GM11168 (cell line): ENCODE measurements around the gene FBLN2.

ENCODE experiments used
- in situ Hi-C: fragments of 300-500 bp; cut with MboI; formaldehyde crosslinking; loops from one replicate; pipeline ENCODE4 v1.12.0; 2022; ENCODE audit warnings: low sequenced_read_pairs; ENCODE audit not compliant: unreplicated experiment

The FBLN2 gene

DNA sequence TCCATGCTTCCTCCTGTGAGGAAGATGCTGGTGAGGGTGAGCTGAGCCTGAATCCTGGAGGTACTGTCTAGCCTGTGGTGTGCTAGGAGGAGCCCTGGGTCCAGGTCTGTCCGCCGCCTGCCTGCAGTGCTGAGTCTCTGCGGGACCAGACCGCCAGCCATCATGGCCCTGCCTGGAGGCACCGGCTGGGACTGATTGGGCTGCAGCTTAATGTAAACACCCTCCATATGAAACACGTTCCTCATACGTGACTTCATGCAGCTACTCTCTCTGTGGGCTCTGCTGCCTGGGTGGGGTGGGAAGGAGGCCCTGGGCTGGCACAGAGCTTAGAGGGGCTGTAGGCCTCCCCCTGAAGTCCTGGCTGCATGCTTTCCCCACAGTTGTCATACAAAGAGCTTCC, 67.4 kb downstream of the FBLN2 start:
- in situ Hi-C loops: no loop called here

DNA sequence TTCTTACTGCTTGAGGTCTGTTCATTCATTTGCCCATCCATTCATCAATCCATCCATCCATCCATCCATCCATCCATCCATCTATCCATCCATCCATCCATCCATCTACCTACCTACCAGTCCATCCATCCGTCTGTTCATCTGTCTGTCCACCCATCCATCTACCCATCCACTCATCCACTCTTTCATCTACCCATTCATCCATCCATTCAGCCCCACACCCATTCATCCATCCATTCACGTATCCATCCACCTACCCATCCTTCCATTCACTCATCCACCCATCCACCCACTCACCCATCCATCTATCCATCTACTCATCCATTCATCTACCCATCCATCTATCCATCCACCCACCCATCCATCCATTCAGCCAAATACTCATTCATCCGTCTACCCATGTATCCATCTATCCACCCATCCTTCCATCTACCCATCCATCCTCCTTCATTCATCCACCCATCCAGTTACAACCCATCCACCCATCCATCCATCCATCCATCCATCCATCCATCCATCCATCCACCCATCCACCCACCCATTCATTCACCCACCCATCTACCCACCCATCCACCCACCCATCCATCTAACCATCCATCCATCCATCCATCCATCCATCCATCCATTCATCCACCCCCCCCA, 68.3 kb downstream of the FBLN2 start:
- in situ Hi-C loops: no loop called here

DNA sequence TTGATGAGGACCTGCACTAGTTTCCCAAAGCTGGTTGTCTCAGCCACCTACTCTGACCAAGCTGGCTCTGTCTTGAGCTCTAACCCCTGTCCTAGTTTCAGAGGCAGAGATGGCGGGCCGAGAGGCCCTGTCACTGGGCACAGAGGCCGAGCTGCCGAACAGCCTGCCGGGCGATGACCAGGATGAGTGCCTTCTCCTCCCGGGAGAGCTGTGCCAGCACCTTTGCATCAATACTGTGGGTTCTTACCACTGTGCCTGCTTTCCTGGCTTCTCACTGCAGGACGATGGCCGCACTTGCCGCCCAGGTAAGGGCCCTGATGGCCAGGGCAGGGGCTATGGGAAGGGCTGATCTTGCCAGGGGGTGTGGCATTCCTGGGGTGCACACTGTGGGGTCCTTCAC, 69.1 kb downstream of the FBLN2 start:
- in situ Hi-C loops: no loop called here

DNA sequence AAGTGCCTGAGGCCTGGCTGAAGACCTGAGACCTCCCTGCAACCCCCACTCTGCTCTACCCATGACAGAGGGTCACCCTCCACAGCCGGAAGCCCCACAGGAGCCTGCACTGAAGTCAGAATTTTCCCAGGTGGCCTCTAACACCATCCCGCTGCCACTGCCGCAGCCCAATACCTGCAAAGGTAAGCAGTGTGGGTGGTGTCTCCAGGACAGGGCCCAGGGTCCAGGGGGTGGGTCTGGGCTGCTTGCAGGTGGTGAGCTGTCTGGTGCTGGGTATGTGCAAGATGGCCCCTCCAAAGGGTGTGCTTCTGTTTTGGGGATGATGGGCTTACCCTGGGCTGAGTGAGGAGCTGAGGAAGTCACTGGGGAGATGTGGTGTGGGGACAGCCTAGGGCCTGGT, 69.9 kb downstream of the FBLN2 start:
- in situ Hi-C loops: no loop called here

DNA sequence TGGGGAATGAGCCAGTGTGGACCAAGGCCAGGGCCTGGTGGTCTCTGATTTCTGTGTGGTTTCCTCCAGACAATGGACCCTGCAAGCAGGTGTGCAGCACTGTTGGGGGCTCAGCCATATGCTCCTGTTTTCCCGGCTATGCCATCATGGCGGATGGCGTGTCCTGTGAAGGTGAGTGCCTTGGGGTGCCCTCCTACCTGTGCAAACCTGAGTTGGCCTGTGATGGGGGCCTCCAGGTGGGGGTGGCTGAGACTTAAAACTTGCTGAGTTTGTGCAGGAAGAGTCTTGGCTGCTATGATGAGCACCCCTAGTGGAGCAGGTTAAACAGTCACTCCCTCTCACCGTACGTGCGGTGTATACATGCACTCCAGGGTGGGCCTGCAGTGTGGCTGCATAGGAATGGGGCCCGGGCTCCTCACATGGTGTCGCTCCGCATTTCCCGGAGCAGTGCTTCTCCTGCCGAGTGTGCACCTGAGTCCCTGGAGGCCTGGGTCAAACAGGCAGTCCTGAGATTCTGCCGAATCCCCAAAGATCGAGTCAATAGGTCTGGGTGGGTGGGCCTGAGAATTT, 70.8 kb downstream of the FBLN2 start:
- in situ Hi-C loops: no loop called here

DNA sequence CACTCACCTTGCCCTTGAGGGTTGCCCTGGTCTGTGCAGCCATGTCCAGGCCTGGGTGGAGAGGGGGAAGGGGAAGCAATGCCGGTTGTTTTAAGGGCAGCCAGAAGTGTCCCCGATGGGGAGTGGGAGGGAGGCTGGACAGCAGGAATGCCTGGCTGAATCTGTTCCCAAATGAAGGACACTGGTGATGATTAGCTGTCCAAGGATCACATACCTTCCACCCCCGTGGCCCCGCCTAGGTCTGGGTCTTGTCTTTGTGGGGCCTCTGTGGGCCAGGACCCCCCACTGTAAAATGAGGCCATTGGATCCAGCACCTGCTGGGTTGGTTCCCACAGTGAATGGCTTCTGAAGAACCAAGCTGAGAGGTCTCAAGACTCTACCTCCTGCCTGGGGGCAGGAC, 71.4 kb downstream of the FBLN2 start:
- in situ Hi-C loops: no loop called here

DNA sequence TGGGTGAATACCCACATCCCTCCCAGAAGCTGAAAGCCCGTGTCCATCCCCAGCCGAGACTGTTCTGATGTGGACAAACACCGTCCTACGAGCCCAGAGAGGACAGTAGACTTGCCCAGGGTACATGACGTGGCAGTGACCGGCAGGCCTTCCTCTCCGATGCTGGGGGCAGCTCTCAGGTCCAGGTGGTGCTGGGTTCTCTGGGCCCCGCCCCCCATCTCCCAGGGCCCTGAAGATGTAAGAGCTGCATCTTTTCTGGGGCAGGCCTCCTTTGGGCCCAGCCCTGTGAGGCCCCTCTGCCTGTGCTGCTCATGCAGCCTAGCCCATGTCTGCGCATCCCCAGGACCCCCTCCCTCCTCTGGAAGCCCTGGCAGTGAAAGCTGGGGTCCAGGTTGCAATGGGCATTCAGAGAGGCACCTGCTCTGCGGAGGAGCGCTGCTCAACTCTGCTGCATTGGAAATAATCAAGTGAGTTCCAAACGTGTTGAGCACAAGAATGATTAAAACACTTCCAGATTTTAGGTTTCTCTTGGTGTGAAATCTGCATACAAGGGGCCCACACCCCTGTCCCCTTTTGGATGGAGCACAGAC, 71.9 kb downstream of the FBLN2 start:
- in situ Hi-C loops: no loop called here

DNA sequence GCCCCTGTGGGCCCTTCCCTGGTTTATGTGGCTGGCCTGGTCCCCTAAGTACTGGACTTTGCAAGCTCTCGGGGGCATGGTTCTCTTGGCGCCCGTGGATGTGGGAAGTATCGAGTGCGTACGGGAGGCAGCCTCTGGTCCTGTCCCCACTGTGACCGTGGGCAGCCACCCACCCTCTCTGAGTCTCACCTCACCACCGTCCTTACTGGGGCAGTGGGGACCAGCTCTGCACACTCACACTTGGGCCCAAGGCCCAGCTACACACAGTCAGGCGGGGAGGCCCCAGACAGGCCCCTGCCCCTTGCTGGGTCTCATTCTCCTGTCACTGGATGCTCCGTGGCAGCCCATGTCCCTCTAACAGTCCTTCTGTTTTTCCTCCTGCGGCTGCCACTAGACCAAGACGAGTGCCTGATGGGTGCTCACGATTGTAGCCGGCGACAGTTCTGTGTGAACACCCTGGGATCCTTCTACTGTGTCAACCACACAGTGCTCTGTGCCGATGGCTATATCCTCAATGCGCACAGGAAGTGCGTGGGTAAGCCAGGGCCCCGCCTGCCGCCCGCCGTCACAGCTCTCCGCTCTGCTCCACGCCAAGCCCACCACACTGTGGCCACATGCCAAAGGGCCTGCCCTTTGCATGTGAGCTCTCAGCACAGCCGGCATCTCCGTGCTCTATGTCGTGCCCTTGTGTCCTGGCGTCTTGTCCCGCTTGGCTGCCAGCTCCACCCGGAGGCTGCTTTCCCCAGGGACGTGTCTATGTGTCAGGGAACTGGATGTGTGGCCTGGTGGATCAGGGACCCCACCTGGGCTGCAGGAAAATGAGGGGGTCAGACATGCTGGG, 72.7 kb downstream of the FBLN2 start:
- in situ Hi-C loops: no loop called here

DNA sequence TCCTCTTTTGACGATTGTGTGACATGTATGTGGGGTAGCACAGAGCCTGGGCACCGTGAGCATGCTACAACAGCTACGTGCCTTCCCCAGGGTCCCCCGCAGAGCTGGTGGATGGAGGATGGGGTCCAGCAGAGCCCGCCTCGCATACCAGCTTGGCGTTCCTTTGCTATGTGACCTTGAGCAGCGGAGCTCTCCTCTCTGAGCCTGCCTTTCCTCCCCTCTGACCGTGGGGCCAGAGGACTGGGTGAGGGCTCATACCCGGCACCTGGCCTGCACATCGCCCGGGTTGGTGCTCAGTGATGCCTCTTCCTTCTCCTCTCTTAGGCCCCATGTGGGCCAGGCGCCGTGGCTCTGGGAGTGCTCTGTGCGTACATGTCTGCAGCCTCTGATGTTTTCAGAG, 73.4 kb downstream of the FBLN2 start:
- in situ Hi-C loops: no loop called here

DNA sequence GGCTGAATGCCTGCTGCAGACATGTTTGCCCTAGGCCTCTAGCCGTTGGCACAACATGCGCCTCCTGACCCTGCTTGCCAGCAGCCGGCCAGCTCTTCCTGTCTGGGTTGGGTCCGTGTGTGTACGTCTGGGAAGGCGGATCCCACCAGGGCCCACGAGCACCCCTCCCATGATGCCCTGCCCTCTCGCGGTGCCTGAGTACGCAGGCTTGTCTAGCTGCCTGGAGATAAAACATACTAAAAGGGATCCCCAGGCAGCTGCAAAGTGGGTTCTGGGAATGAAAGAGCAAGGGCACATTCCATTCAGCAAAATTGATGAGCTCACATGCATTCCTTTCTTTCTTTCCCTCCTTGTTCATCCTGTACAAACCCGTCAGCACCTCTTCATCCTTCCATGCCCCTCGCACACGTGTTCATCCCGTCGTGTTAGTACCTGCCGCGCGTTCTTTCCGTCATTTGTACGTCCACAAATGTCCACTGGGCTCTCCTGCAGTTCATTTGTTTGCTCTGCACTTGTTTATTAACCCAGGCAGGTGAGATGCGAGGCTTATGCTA, 74.3 kb downstream of the FBLN2 start:
- in situ Hi-C loops: no loop called here

DNA sequence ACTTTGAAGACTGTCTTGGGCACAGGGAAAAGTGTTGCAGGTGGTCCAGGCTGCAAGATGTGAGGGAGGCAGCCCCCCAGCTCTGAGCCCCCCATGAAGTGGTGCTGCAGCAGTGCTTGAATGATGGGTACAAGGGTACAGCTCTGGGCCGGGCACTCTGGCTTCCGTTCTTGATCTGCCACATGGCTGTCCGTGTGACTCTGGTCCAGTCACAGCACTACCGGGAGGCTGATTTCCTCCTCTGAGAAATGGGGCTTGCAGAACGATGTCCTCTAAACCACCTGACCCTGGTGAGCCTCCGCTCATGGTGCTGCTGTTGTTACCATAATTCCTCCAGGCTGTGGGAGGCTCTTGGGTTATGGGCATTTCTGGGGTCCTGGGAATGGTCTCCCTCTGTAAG, 75.1 kb downstream of the FBLN2 start:
- in situ Hi-C loops: no loop called here

DNA sequence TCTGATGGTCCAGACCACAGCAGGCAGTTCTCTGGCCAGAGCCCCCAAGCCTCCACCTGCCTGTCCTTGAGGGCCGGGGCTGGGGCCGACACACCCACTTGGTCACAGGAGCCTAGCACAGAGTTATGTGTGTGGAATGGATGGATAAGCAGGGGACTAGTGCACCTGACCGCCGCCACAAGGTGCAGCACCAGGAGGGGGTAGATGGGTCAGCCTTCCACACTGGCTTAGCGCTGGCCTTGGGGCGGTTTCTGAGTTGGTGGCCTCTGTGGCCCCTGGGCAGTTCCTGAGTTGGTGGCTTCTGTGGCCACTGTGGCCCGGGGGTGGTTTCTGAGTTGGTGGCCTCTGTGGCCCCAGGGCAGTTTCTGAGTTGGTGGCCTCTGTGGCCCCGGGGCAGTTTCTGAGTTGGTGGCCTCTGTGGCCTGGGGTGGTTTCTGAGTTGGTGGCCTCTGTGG, 75.8 kb downstream of the FBLN2 start:
- in situ Hi-C loops: no loop called here

DNA sequence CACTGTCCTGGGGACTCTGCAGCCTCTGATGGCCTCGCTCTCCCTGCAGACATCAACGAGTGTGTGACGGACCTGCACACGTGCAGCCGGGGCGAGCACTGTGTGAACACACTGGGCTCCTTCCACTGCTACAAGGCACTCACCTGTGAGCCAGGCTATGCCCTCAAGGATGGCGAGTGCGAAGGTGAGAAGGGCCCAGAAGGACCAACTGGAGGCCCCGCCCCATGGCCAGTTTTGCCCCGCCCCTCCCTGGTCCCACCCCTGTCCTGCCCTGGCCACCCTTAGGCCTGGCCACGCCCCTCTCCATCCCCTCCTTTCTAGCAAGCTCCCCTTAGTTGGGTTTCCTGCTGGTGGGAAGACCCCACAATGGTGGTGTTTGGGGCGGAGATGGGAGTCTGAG, 77.5 kb downstream of the FBLN2 start:
- in situ Hi-C loops: no loop called here

DNA sequence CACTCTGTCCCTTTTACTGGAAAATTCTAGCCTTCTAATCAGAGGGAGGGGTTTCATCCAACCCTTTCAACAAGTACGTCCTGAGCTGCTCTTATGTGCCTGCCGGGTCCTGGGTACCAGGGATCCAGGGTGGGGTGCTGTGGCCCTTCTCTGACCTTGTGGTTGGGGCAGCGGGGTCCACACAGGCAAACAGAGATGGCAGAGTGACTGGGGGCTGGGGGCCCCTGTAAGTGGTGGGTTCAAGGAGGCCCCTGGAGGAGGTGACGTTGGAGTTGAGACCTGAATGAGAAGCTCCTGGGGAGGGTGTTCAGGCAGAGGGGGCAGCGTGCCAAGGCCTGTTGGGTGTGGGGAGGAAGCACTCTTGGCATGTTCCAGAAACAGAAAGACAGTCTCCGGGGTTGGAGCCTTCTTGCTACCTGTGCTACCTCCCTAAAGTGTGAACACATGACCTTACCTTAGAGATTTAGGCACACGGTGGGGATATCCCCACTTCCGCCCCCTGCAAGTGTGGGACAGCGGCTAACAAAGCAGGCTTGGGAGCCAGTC, 78.1 kb downstream of the FBLN2 start:
- in situ Hi-C loops: no loop called here

DNA sequence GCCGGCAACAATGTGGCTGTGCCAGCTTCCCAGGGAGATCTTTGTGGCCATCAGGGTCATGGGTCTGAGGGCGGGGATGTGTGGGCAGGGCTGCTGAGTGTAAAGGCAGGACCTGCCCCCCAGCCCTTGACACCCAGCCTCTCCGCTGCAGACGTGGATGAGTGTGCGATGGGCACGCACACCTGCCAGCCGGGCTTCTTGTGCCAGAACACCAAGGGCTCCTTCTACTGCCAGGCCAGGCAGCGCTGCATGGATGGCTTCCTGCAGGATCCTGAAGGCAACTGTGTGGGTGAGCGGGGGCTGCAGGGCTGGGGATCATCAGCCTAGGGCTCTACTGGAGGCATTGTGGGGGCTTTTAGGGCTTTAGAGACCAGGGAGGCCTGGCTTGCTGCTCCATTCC, 78.8 kb downstream of the FBLN2 start:
- in situ Hi-C loops: no loop called here

DNA sequence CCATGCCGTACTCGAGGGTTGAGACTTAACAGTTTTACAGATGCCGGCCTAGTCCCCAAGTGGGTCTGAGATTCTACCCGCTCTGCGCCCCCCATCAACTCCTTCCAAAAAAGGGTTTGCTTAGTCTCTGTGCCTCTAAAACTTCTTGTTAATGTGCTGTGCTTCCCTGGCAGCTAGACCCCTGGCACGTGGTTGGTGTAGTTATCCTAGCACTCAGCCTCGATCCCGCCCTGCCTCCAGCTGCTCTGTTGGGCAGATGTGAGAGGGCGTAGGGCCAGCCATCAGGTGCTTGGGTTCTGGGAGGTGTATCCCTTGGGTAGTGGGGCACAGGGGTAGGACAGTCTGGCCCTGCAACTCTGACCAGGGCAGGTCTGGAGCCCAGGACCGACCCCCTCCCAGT, 79.5 kb downstream of the FBLN2 start:
- in situ Hi-C loops: no loop called here

DNA sequence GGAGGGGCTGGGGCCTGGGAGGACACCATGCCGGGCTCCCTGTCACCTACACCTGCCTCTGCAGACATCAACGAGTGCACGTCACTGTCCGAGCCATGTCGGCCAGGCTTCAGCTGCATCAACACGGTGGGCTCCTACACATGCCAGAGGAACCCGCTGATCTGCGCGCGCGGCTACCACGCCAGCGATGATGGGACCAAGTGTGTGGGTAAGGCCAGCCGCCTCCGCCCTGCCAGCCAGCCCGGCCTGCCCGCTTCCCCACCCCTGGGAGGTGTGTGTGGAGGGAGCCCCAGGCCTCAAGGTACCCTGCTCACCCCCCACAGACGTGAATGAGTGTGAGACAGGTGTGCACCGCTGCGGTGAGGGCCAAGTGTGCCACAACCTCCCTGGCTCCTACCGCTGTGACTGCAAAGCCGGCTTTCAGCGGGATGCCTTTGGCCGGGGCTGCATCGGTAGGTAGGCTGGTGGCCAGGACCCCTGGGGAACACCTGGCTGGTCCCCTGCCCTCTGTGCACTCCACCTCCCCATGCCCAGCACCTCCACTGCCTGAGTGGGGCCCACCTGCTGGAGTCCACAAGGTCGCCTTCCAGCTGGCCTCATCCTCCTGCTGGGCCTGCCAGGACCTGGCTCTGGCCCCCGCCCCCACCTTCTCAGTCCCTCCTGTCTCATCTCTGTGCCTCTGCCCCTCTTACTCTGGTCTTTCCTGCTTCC, 80.1 kb downstream of the FBLN2 start:
- in situ Hi-C loops: no loop called here

DNA sequence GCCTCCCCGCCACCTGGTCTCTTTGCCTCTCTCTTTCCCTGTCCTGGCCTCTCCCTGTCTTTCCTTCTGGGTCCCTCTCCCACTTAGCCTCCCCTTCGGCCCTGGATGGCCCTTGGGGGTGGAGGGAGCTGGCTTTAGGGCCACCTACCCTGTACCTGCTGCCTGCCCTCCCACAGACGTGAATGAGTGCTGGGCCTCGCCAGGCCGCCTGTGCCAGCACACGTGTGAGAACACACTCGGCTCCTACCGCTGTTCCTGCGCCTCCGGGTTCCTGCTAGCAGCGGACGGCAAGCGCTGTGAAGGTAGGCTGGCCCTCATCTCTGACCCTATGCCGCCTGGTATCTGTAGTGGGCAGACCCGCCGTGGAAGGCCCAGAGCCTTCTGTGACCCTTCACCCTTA, 80.7 kb downstream of the FBLN2 start:
- in situ Hi-C loops: no loop called here

DNA sequence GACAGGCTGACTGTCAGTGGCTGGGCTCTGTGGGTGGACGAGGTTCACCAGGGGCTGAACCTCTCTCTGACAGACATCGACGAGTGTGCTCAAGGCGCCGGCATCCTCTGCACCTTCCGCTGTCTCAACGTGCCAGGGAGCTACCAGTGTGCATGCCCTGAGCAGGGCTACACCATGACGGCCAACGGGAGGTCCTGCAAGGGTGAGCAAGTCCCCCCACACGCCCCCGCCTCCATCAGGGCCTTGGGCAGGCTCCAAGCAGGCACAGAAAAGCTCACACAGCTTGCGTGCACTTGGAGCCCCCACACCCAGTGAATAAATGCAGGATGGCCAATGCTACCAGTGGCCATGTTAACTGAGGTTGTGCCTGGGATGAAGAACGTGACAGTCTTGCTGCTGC, 82.3 kb downstream of the FBLN2 start:
- in situ Hi-C loops: no loop called here

DNA sequence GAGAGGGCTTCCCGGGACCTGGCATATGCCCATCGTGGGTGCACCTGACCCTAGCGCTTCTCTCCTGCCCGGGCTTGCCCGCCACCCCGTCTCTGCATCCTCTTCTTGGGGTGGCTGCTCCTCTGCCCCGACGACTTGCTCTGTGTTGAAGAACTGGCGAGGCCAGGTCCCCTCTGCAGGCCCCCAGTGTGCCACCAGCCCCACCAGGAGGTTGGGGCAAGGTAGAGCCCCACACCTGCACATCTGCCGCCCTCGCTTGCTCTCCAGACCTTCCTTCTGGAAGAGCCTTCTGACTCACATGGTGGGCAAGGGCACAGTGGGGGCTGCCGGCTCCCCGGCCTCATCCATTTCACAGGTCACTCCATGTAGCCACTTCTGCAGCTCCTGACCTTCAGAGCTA, 84.3 kb downstream of the FBLN2 start:
- in situ Hi-C loops: no loop called here
